WTC11 (cell line): ENCODE measurements around the gene COPB1. TPM values are rescaled to one million over a fixed set of nuclear protein-coding genes. Genes with fewer than 3 reads are reported as not detected.

Experiments used
- ATAC-seq: fragments of 200-7000 bp; cut with Tn5 transposase; 2 replicates; pipeline ENCODE4 v1.10.0; 2021; ENCODE audit warnings: mild to moderate bottlenecking, moderate library complexity
- CTCF ChIA-PET: fragments of 300-600 bp; sonication (Branson Sonifier 250); formaldehyde crosslinking; loops from one replicate; lab custom pipeline; 2021; ENCODE audit warnings: antibody characterized with exemption; lab: Charles Lee
- POLR2A ChIA-PET: fragments of 350-600 bp; sonication (Branson Sonifier 250); formaldehyde crosslinking; loops from one replicate; lab custom pipeline; 2021; ENCODE audit warnings: antibody characterized with exemption; lab: Charles Lee
- DNase-seq: peaks from one replicate; pipeline ENCODE4 v3.0.0; 2021; ENCODE audit warnings: low spot score
- H3K27ac Mint-ChIP-seq: 2 replicates; pipeline ENCODE4 v1.8.0; 2021; ENCODE audit warnings: mixed read lengths
- H3K27me3 Mint-ChIP-seq: 2 replicates; pipeline ENCODE4 v1.8.0; 2021; ENCODE audit warnings: low read depth, mild to moderate bottlenecking, moderate library complexity, mixed read lengths
- H3K36me3 Mint-ChIP-seq: 2 replicates; pipeline ENCODE4 v1.8.0; 2021; ENCODE audit warnings: mixed read lengths
- H3K4me1 Mint-ChIP-seq: 2 replicates; pipeline ENCODE4 v1.8.0; 2022; ENCODE audit warnings: mixed read lengths
- H3K4me3 Mint-ChIP-seq: 2 replicates; pipeline ENCODE4 v1.8.0; 2021; ENCODE audit warnings: mild to moderate bottlenecking, moderate library complexity, mixed read lengths
- H3K9me3 Mint-ChIP-seq: 2 replicates; pipeline ENCODE4 v1.8.0; 2021; ENCODE audit warnings: mixed read lengths
- ARID4B ChIP-seq: sonication (generic); formaldehyde crosslinking; IDR thresholded peaks from 2 replicates; pipeline ENCODE4 v1.8.0; 2023; ENCODE audit warnings: missing genetic modification reagents, mild to moderate bottlenecking, borderline replicate concordance
- E2F1 ChIP-seq: sonication (generic); formaldehyde crosslinking; IDR thresholded peaks from 2 replicates; pipeline ENCODE4 v1.8.0; 2022; ENCODE audit warnings: mild to moderate bottlenecking, missing genetic modification reagents
- E2F5 ChIP-seq: sonication (generic); formaldehyde crosslinking; IDR thresholded peaks from 2 replicates; pipeline ENCODE4 v1.8.1; 2022; ENCODE audit warnings: mild to moderate bottlenecking, moderate library complexity, missing genetic modification reagents
- KAT7 ChIP-seq: sonication (generic); formaldehyde crosslinking; IDR thresholded peaks from 2 replicates; pipeline ENCODE4 v1.8.1; 2023; ENCODE audit warnings: missing genetic modification reagents, mild to moderate bottlenecking, borderline replicate concordance
- MAX ChIP-seq: sonication (generic); formaldehyde crosslinking; IDR thresholded peaks from 2 replicates; pipeline ENCODE4 v1.8.0; 2022; ENCODE audit warnings: mild to moderate bottlenecking, missing genetic modification reagents
- MXD4 ChIP-seq: fragments of 250-450 bp; sonication (Bioruptor Pico); IDR thresholded peaks from 2 replicates; pipeline ENCODE4 v1.8.0; 2021; ENCODE audit warnings: mild to moderate bottlenecking, moderate library complexity, borderline replicate concordance
- NFE2L1 ChIP-seq: sonication (generic); formaldehyde crosslinking; IDR thresholded peaks from 2 replicates; pipeline ENCODE4 v1.8.1; 2023; ENCODE audit warnings: missing genetic modification reagents
- NR2C2 ChIP-seq: sonication (generic); formaldehyde crosslinking; IDR thresholded peaks from 2 replicates; pipeline ENCODE4 v1.8.0; 2022; ENCODE audit warnings: mild to moderate bottlenecking, missing genetic modification reagents
- SMAD3 ChIP-seq: sonication (generic); formaldehyde crosslinking; IDR thresholded peaks from 2 replicates; pipeline ENCODE4 v1.8.0; 2022; ENCODE audit warnings: missing genetic modification reagents, mild to moderate bottlenecking, borderline replicate concordance
- SMAD4 ChIP-seq: sonication (generic); formaldehyde crosslinking; IDR thresholded peaks from 2 replicates; pipeline ENCODE4 v1.8.0; 2022; ENCODE audit warnings: mild to moderate bottlenecking, missing genetic modification reagents
- SOX15 ChIP-seq: fragments of 250-450 bp; sonication (Bioruptor Pico); IDR thresholded peaks from 2 replicates; pipeline ENCODE4 v1.9.0; 2021; ENCODE audit warnings: mild to moderate bottlenecking
- TEAD4 ChIP-seq: sonication (generic); formaldehyde crosslinking; IDR thresholded peaks from 2 replicates; pipeline ENCODE4 v1.8.0; 2022; ENCODE audit warnings: mild to moderate bottlenecking, missing genetic modification reagents
- USF2 ChIP-seq: sonication (generic); formaldehyde crosslinking; IDR thresholded peaks from 2 replicates; pipeline ENCODE4 v1.8.1; 2023; ENCODE audit warnings: mild to moderate bottlenecking, missing genetic modification reagents, moderate library complexity
- ZBTB21 ChIP-seq: sonication (generic); formaldehyde crosslinking; IDR thresholded peaks from 2 replicates; pipeline ENCODE4 v1.8.1; 2023; ENCODE audit warnings: mild to moderate bottlenecking, missing genetic modification reagents, borderline replicate concordance
- ZNF138 ChIP-seq: sonication (generic); formaldehyde crosslinking; conservative IDR thresholded peaks from 2 replicates; pipeline ENCODE4 v1.8.1; 2022; ENCODE audit warnings: mild to moderate bottlenecking, moderate library complexity, missing genetic modification reagents
- ZNF232 ChIP-seq: sonication (generic); formaldehyde crosslinking; IDR thresholded peaks from 2 replicates; pipeline ENCODE4 v1.8.0; 2022; ENCODE audit warnings: mild to moderate bottlenecking, missing genetic modification reagents
- ZNF281 ChIP-seq: sonication (generic); formaldehyde crosslinking; IDR thresholded peaks from 2 replicates; pipeline ENCODE4 v1.8.0; 2023; ENCODE audit warnings: mild to moderate bottlenecking, missing genetic modification reagents
- ZNF396 ChIP-seq: fragments of 250-450 bp; sonication (Bioruptor Pico); IDR thresholded peaks from 2 replicates; pipeline ENCODE4 v1.8.0; 2021; ENCODE audit warnings: mild to moderate bottlenecking, moderate library complexity, borderline replicate concordance
- ZNF425 ChIP-seq: fragments of 250-450 bp; sonication (Bioruptor Pico); conservative IDR thresholded peaks from 2 replicates; pipeline ENCODE4 v1.9.0; 2021; ENCODE audit warnings: mild to moderate bottlenecking
- total RNA-seq: library from RNA; stranded (reverse); gene quantifications from 3 replicates; pipeline ENCODE4 v1.2.3, GENCODE V29; 2021

Gene COPB1
- total RNA-seq, 1 experiment from 2014 or later = 76.3 TPM

- TF ChIP-seq E2F5 (CRISPR knock-in tag) (no peak), MXD4 (no peak), SOX15 (CRISPR knock-in tag) (no peak), ZNF396 (CRISPR knock-in tag) (no peak)
- TF ChIP-seq, all 79 proteins: peak for 0
Measured at GRCh38 chr11:14435717-14436512, 63.7 kb downstream of the COPB1 start (continued).

- POLR2A ChIA-PET = no interaction called here
- ATAC-seq = no peak
- H3K4me3 Mint-ChIP-seq = no peak overlapping the region
Measured at GRCh38 chr11:14425621-14426020, 74.0 kb downstream of the COPB1 start.

More at GRCh38 chr11:14425621-14426020, 74.0 kb downstream of the COPB1 start:
- TF ChIP-seq TEAD4 (CRISPR knock-in tag) (no peak), ZNF425 (no peak), USF2 (CRISPR knock-in tag) (no peak), SMAD3 (no peak), NFE2L1 (CRISPR knock-in tag) (no peak), E2F1 (CRISPR knock-in tag) (no peak), MAX (no peak), ZNF281 (CRISPR knock-in tag) (no peak), SMAD4 (no peak), MXD4 (no peak), ZNF138 (CRISPR knock-in tag) (no peak), KAT7 (CRISPR knock-in tag) (no peak), ZBTB21 (CRISPR knock-in tag) (no peak), NR2C2 (CRISPR knock-in tag) (no peak), ZNF232 (no peak), ARID4B (no peak)
- Mint-ChIP-seq H3K27ac (no peak overlapping the region), H3K9me3 (0 out of 2 replicates have a peak, but pooled peaks cover 5% of the 10 kb centered on the region), H3K4me1 (peaks cover 6% of the 10 kb centered on the region), H3K27me3 (peaks cover 6% of the 10 kb centered on the region), H3K36me3 (no peaks in the 10 kb centered on the region)
- no peak for DNase-seq
- CTCF ChIA-PET = interaction anchor here (0.6 to 2.0 kb wide), 4 partner anchors 12 to 125 kb away, joined by 3 to 10 read pairs (median 10); no protein-coding TSS in a partner anchor
